CD14-positive monocyte (primary cell): ENCODE data around the gene RACK1. TPM values are rescaled to one million over a fixed set of nuclear protein-coding genes. Genes with fewer than 3 reads are reported as not detected.

Experiments used
- DNase-seq, 3 donors: peaks; one replicate each; pipeline ENCODE4 v3.0.0-alpha.2; 2011 to 2022
- H2AFZ ChIP-seq: 2 replicates; pipeline ENCODE4 v1.6.0; 2012; ENCODE audit warnings: mild to moderate bottlenecking, low read depth, low read length, inconsistent platforms; ENCODE audit not compliant: insufficient read depth, poor library complexity, severe bottlenecking
- H3K27ac ChIP-seq, 2 donors: 1 replicate in 1 of 2; 2 replicates in 1 of 2; pipeline ENCODE4 v1.5.1; 2012 to 2013; ENCODE audit warnings: low read length in 2 of 2, control low read depth in 1 of 2, inconsistent platforms in 1 of 2, low read depth in 1 of 2, mild to moderate bottlenecking in 1 of 2
- H3K27me3 ChIP-seq, 2 donors: one replicate each; pipeline versions ENCODE4 v1.6.0 to v1.6.1; 2011 to 2013; ENCODE audit warnings: low read length in 2 of 2; ENCODE audit not compliant: control insufficient read depth in 2 of 2, insufficient read depth in 2 of 2
- H3K36me3 ChIP-seq, 2 donors: replicated peaks in 1 of 2; 1 replicate in 1 of 2; 2 replicates in 1 of 2; pipeline versions ENCODE4 v1.5.1 to v1.6.1; 2012 to 2013; ENCODE audit warnings: low read length in 2 of 2, control low read depth in 1 of 2, inconsistent platforms in 1 of 2, mild to moderate bottlenecking in 1 of 2; ENCODE audit not compliant: insufficient read depth in 2 of 2, control insufficient read depth in 1 of 2
- H3K4me1 ChIP-seq, 2 donors: 1 replicate in 1 of 2; 2 replicates in 1 of 2; pipeline versions ENCODE4 v1.5.1 to v1.6.1; 2012 to 2013; ENCODE audit warnings: low read length in 2 of 2, control low read depth in 1 of 2, inconsistent platforms in 1 of 2, mild to moderate bottlenecking in 1 of 2, moderate library complexity in 1 of 2; ENCODE audit not compliant: insufficient read depth in 2 of 2, control insufficient read depth in 1 of 2
- H3K4me2 ChIP-seq: replicated peaks from 2 replicates; pipeline ENCODE3; 2012; ENCODE audit warnings: low read length, moderate library complexity, mild to moderate bottlenecking; ENCODE audit not compliant: poor library complexity, severe bottlenecking; ENCODE audit errors: extremely low read depth
- H3K4me3 ChIP-seq, 3 experiments: fragments of 200-600 bp in 1 of 3; sonication (generic) in 1 of 3; replicated peaks in 1 of 3; 1 replicate in 2 of 3; 2 replicates in 1 of 3; pipeline ENCODE4 v1.5.1; 2011 to 2013; ENCODE audit warnings: low read length in 3 of 3, mild to moderate bottlenecking in 3 of 3, control low read depth in 2 of 3, low read depth in 2 of 3, inconsistent platforms in 1 of 3, moderate library complexity in 1 of 3
- H3K79me2 ChIP-seq: 2 replicates; pipeline ENCODE4 v1.6.0; 2012; ENCODE audit warnings: mild to moderate bottlenecking, control low read depth, inconsistent platforms, low read length, moderate library complexity; ENCODE audit not compliant: insufficient read depth
- H3K9ac ChIP-seq: 2 replicates; pipeline ENCODE4 v1.6.0; 2017; ENCODE audit warnings: low read length, mild to moderate bottlenecking; ENCODE audit not compliant: insufficient read depth, poor library complexity, severe bottlenecking
- H3K9me3 ChIP-seq, 2 donors: replicated peaks in 1 of 2; 1 replicate in 1 of 2; 2 replicates in 1 of 2; pipeline versions ENCODE4 v1.5.1 to v1.6.1; 2012 to 2013; ENCODE audit warnings: low read length in 2 of 2, control low read depth in 1 of 2; ENCODE audit not compliant: control insufficient read depth in 1 of 2, insufficient read depth in 1 of 2
- H4K20me1 ChIP-seq: 2 replicates; pipeline ENCODE4 v1.6.0; 2012; ENCODE audit warnings: mild to moderate bottlenecking, low read length, control low read depth, moderate library complexity; ENCODE audit not compliant: insufficient read depth
- H3K27ac Mint-ChIP-seq, 7 donors: one replicate each; pipeline ENCODE4 v1.8.0; 2020; ENCODE audit warnings: mild to moderate bottlenecking in 7 of 7, mixed read lengths in 7 of 7, moderate library complexity in 6 of 7, inconsistent platforms in 2 of 7
- H3K27me3 Mint-ChIP-seq, 3 donors: one replicate each; pipeline ENCODE4 v1.8.0; 2021 to 2022; ENCODE audit warnings: low read depth in 3 of 3, mild to moderate bottlenecking in 3 of 3, mixed read lengths in 3 of 3, moderate library complexity in 3 of 3, inconsistent platforms in 1 of 3
- H3K36me3 Mint-ChIP-seq, 2 donors: one replicate each; pipeline ENCODE4 v1.8.0; 2020; ENCODE audit warnings: mixed read lengths in 2 of 2, inconsistent platforms in 1 of 2, mild to moderate bottlenecking in 1 of 2
- H3K4me1 Mint-ChIP-seq: one replicate; pipeline ENCODE4 v1.8.0; 2020; ENCODE audit warnings: mild to moderate bottlenecking, mixed read lengths
- H3K4me3 Mint-ChIP-seq, 2 donors: one replicate each; pipeline ENCODE4 v1.8.0; 2020; ENCODE audit warnings: mild to moderate bottlenecking in 2 of 2, mixed read lengths in 2 of 2, moderate library complexity in 1 of 2
- H3K9me3 Mint-ChIP-seq, 7 donors: one replicate each; pipeline ENCODE4 v1.8.0; 2020 to 2022; ENCODE audit warnings: mixed read lengths in 7 of 7, mild to moderate bottlenecking in 6 of 7, moderate library complexity in 6 of 7, inconsistent platforms in 2 of 7
- CTCF ChIP-seq: fragments of 200-600 bp; IDR thresholded peaks from one replicate; pipeline ENCODE4 v1.8.0; 2022; ENCODE audit warnings: antibody characterized with exemption, mild to moderate bottlenecking
- WGBS: methylation state at CpG from one replicate; pipeline ENCODE4 v1.1.5; 2013; ENCODE audit warnings: missing lambda C conversion rate; ENCODE audit not compliant: insufficient coverage; 5-methylcytosine and 5-hydroxymethylcytosine counted together
- intact Hi-C, 2 donors: fragments of 100-400 bp; cut with micrococcal nuclease; formaldehyde crosslinking; loops; one replicate each; pipeline versions ENCODE4 v1.15.0 to v1.15.1; 2023
- polyA plus RNA-seq, 3 donors: library from polyadenylated mRNA; depleted of rRNA in 1 of 3; unstranded in 2 of 3; stranded (reverse) in 1 of 3; fragments of 300-500 nt in 2 of 3; fragments of >200 nt in 1 of 3; fragmentation: Illumina TruSeq in 2 of 3; gene quantifications; 1 replicate in 2 of 3; 2 replicates in 1 of 3; pipeline ENCODE4 v1.2.3, GENCODE V29; 2012 to 2021

Gene RACK1
- polyA plus RNA-seq, 3 donors, result 1,150 to 2,356 (median 1,195) TPM

GRCh38 chr5:181243018-181243563, 615 bp downstream of the RACK1 start:
- peaks cover 0 to 2% (median 0%) of the 10 kb centered on the region in 3 donors for H3K27me3 Mint-ChIP-seq
- Histone ChIP-seq H2AFZ (peak overlapping the region; percentile 87), H3K4me3 (peak overlapping the region; percentile 93 to 96 (median 93)), H3K36me3 (peaks cover 39 to 41% of the 10 kb centered on the region in 2 donors), H3K27ac (peak overlapping the region; percentile 90 to 95), H3K9me3 (no peaks in the 10 kb centered on the region), H3K9ac (peak overlapping the region; percentile 94), H4K20me1 (peaks cover 55% of the 10 kb centered on the region), H3K79me2 (peaks cover 91% of the 10 kb centered on the region), H3K4me2 (peak overlapping the region; percentile 99), H3K4me1 (peaks cover 49 to 57% of the 10 kb centered on the region in 2 donors), H3K27me3 (no peaks in the 10 kb centered on the region)
- peaks cover 41 to 47% of the 10 kb centered on the region in 2 donors for H3K36me3 Mint-ChIP-seq
- peak overlapping the region; percentile 95 to 97 for H3K4me3 Mint-ChIP-seq
- H3K27ac Mint-ChIP-seq, result peak overlapping the region; percentile 97 to 99 (median 98)
- no peak for TF ChIP-seq CTCF
- peaks cover 0 to 6% (median 0%) of the 10 kb centered on the region in 7 donors for H3K9me3 Mint-ChIP-seq
- peaks cover 47% of the 10 kb centered on the region for H3K4me1 Mint-ChIP-seq
- DNase-seq, result peak in 2 of 3 donors; percentile 31 to 35
- WGBS, result under 1% methylated on average over 23 of the region's 25 CpGs
- intact Hi-C loops, result loop anchor here (2.0 to 10.0 kb wide), 2 partner anchors 20 to 748 kb away; partner anchors contain the start of genes CNOT6 (in 1 of the 2) and TRIM41 (in 1 of the 2)

- peaks cover 49 to 51% of the 10 kb centered on the region in 2 donors for H3K36me3 ChIP-seq
- peaks cover 0 to 2% (median 0%) of the 10 kb centered on the region in 3 donors for H3K27me3 Mint-ChIP-seq
- intact Hi-C loops, result loop anchor here (2.0 to 10.0 kb wide), 2 partner anchors 19 to 747 kb away; partner anchors contain the start of genes CNOT6 (in 1 of the 2) and TRIM41 (in 1 of the 2)
- H3K9me3 Mint-ChIP-seq, result peaks cover 0 to 6% (median 0%) of the 10 kb centered on the region in 7 donors
- H3K9me3 ChIP-seq, result no peaks in the 10 kb centered on the region
- H3K4me2 ChIP-seq, result peak overlapping the region; percentile 99
- no peak for TF ChIP-seq CTCF
- H3K4me1 Mint-ChIP-seq, result peaks cover 37% of the 10 kb centered on the region
- no peaks in the 10 kb centered on the region for H3K27me3 ChIP-seq
- H3K4me1 ChIP-seq, result peaks cover 38 to 46% of the 10 kb centered on the region in 2 donors
- peak overlapping the region; percentile 95 to 99 (median 98) for H3K27ac Mint-ChIP-seq
- peaks cover 60% of the 10 kb centered on the region for H4K20me1 ChIP-seq
- peaks cover 80% of the 10 kb centered on the region for H3K79me2 ChIP-seq
- peak overlapping the region; percentile 95 to 97 for H3K4me3 Mint-ChIP-seq
- DNase-seq, result no peak
- WGBS, result 77% methylated on average over 4 of the region's 6 CpGs
- H3K36me3 Mint-ChIP-seq, result peaks cover 52 to 58% of the 10 kb centered on the region in 2 donors
- H3K27ac ChIP-seq, result peak overlapping the region; percentile 90 to 95
- peak overlapping the region; percentile 94 for H3K9ac ChIP-seq
- peak overlapping the region; percentile 93 to 96 (median 93) for H3K4me3 ChIP-seq
- no peak overlapping the region for H2AFZ ChIP-seq
These were observed 1.7 kb downstream of the RACK1 start for GRCh38 chr5:181242031-181242451.
